MCF 10A (cell line): ENCODE data around the gene CIAO1. TPM values are rescaled to one million over a fixed set of nuclear protein-coding genes. Genes with fewer than 3 reads are reported as not detected.

Experiments
- BruUV-seq: library from RNA; stranded (reverse); fragments of 400-500 nt; replicated peaks from 2 replicates; lab custom pipeline; 2021; lab: Mats Ljungman, UMichigan
- CTCF ChIA-PET: fragments of 300-600 bp; sonication (Branson Sonifier 250); formaldehyde crosslinking; extraction: SDS; loops from one replicate; lab custom pipeline; 2021; ENCODE audit warnings: antibody characterized with exemption, inconsistent platforms; lab: Yijun Ruan, JAX
- POLR2A ChIA-PET: fragments of 300-600, 350-650 bp; sonication (Branson Sonifier 250); formaldehyde crosslinking; extraction: SDS; loops from one replicate; lab custom pipeline; 2020; ENCODE audit warnings: antibody characterized with exemption, inconsistent platforms; lab: Yijun Ruan, JAX
- DNase-seq: peaks from one replicate; pipeline ENCODE4 v3.0.0-alpha.2; 2018; ENCODE audit not compliant: unreplicated experiment
- H3K27ac Mint-ChIP-seq: one replicate; pipeline ENCODE4 v1.8.0; 2022; ENCODE audit warnings: mild to moderate bottlenecking, low read depth, mixed read lengths; ENCODE audit not compliant: unreplicated experiment
- H3K27me3 Mint-ChIP-seq: one replicate; pipeline ENCODE4 v1.8.0; 2022; ENCODE audit warnings: mixed read lengths; ENCODE audit not compliant: insufficient read depth, unreplicated experiment
- H3K36me3 Mint-ChIP-seq: one replicate; pipeline ENCODE4 v1.8.0; 2022; ENCODE audit warnings: mild to moderate bottlenecking, moderate library complexity, mixed read lengths; ENCODE audit not compliant: insufficient read depth, unreplicated experiment
- H3K4me1 Mint-ChIP-seq: one replicate; pipeline ENCODE4 v1.8.0; 2022; ENCODE audit warnings: mixed read lengths; ENCODE audit not compliant: insufficient read depth, unreplicated experiment
- H3K4me3 Mint-ChIP-seq: one replicate; pipeline ENCODE4 v1.8.0; 2022; ENCODE audit warnings: mild to moderate bottlenecking, moderate library complexity, mixed read lengths; ENCODE audit not compliant: unreplicated experiment
- H3K9me3 Mint-ChIP-seq: one replicate; pipeline ENCODE4 v1.8.0; 2022; ENCODE audit warnings: mixed read lengths; ENCODE audit not compliant: unreplicated experiment
- CTCF ChIP-seq: fragments of 200-600 bp; IDR thresholded peaks from one replicate; pipeline ENCODE4 v1.8.0; 2022; ENCODE audit warnings: antibody characterized with exemption, mild to moderate bottlenecking; ENCODE audit not compliant: unreplicated experiment
- intact Hi-C: fragments of 100-400 bp; cut with micrococcal nuclease; formaldehyde crosslinking; loops from 2 replicates; pipeline ENCODE4 v1.14.1; 2022
- total RNA-seq: library from RNA; stranded (reverse); gene quantifications from 2 replicates; pipeline ENCODE4 v1.2.3, GENCODE V29; 2022

CIAO1 gene
- total RNA-seq, 1 experiment from 2014 or later = 62.3 TPM

- no peaks in the 10 kb centered on the region for H3K36me3 Mint-ChIP-seq
- H3K27me3 Mint-ChIP-seq = peaks cover 18% of the 10 kb centered on the region
- no peak overlapping the region for H3K27ac Mint-ChIP-seq
- peaks cover under 1% of the 10 kb centered on the region for H3K4me1 Mint-ChIP-seq
- intact Hi-C loops = no loop called here
- no peaks in the 10 kb centered on the region for H3K9me3 Mint-ChIP-seq
- peak; percentile 64 for DNase-seq
- H3K4me3 Mint-ChIP-seq = no peak overlapping the region
- TF ChIP-seq CTCF = no peak
- CTCF ChIA-PET = no interaction called here
- POLR2A ChIA-PET = interaction anchor here (1.4 kb wide), 1 partner anchor 10 kb away, joined by 5 read pairs; the partner anchor contains the start of gene SNRNP200
- no TSS peak for BruUV-seq
These were observed 49.5 kb downstream of the CIAO1 start for GRCh38 chr2:96315400-96316071.

GRCh38 chr2:96316999-96317398 is 51.0 kb downstream of the CIAO1 start:
- ChIA-PET POLR2A (interaction anchor here (1.4 kb wide), 1 partner anchor 11 kb away, joined by 5 read pairs; the partner anchor contains the start of gene SNRNP200), CTCF (interaction anchor here (1.0 kb wide), 1 partner anchor 192 kb away, joined by 5 read pairs; no protein-coding TSS in a partner anchor)
- BruUV-seq = no TSS peak

GRCh38 chr2:96317584-96317997 is 51.6 kb downstream of the CIAO1 start:
- Mint-ChIP-seq H3K4me1 (peaks cover 10% of the 10 kb centered on the region), H3K9me3 (no peaks in the 10 kb centered on the region), H3K4me3 (no peak overlapping the region), H3K36me3 (no peaks in the 10 kb centered on the region), H3K27me3 (peaks cover 39% of the 10 kb centered on the region), H3K27ac (no peak overlapping the region)
- ChIA-PET CTCF (interaction anchor here (1.0 kb wide), 1 partner anchor 191 kb away, joined by 5 read pairs; no protein-coding TSS in a partner anchor), POLR2A (interaction anchor here (0.5 kb wide), 1 partner anchor 38 kb away, joined by 3 read pairs; no protein-coding TSS in a partner anchor)
- DNase-seq = no peak
- BruUV-seq = no TSS peak
- intact Hi-C loops = no loop called here
- no peak for TF ChIP-seq CTCF

More at GRCh38 chr2:96316999-96317398, 51.0 kb downstream of the CIAO1 start:
- no peak for DNase-seq
- no peak for TF ChIP-seq CTCF
- Mint-ChIP-seq H3K4me1 (peaks cover 10% of the 10 kb centered on the region), H3K27ac (no peak overlapping the region), H3K4me3 (no peak overlapping the region), H3K9me3 (no peaks in the 10 kb centered on the region), H3K36me3 (no peaks in the 10 kb centered on the region), H3K27me3 (peaks cover 33% of the 10 kb centered on the region)
- intact Hi-C loops = no loop called here

GRCh38 chr2:96318723-96319122 is 52.7 kb downstream of the CIAO1 start:
- intact Hi-C loops = no loop called here
- no TSS peak for BruUV-seq

More at GRCh38 chr2:96318723-96319122, 52.7 kb downstream of the CIAO1 start:
- Mint-ChIP-seq H3K27ac (no peak overlapping the region), H3K4me1 (peaks cover 10% of the 10 kb centered on the region), H3K27me3 (peaks cover 50% of the 10 kb centered on the region), H3K36me3 (no peaks in the 10 kb centered on the region), H3K4me3 (no peak overlapping the region), H3K9me3 (no peaks in the 10 kb centered on the region)
- ChIA-PET CTCF (no interaction called here), POLR2A (interaction anchor here (0.7 kb wide), 1 partner anchor 13 kb away, joined by 3 read pairs; no protein-coding TSS in a partner anchor)
- no peak for TF ChIP-seq CTCF
- no peak for DNase-seq
